HT1080 (cell line): ENCODE measurements around the gene OR2T10. TPM values are rescaled to one million over a fixed set of nuclear protein-coding genes. Genes with fewer than 3 reads are reported as not detected.
"Not testable (repeated sequence)": the region's sequence is repeated elsewhere in the genome, so short reads cannot be mapped to it uniquely, and the experiment has no call there.

Experiments used
- DNase-seq: peaks from one replicate; pipeline ENCODE4 v3.0.0-alpha.2; 2015; ENCODE audit warnings: low read depth
- small RNA-seq: library from RNA; depleted of rRNA; stranded (forward); fragments of <200 nt; gene quantifications from one replicate; pipeline ENCODE3, GENCODE V24; 2014
- total RNA-seq: library from RNA; depleted of rRNA; stranded (reverse); fragments of >200 nt; shearing (Covaris generic); gene quantifications from 2 replicates; pipeline ENCODE4 v1.2.3, GENCODE V29; 2014; rRNA removed

Gene OR2T10
- total RNA-seq, 1 experiment from 2014 or later = not detected

GRCh38 chr1:248596615-248597014, 885 bp downstream of the OR2T10 start:
- peak; percentile 21 for DNase-seq

- DNase-seq = no peak
Measured at GRCh38 chr1:248593226-248593625, 4.3 kb downstream of the OR2T10 start.

- no peak for DNase-seq
Measured at GRCh38 chr1:248592655-248593054, 4.8 kb downstream of the OR2T10 start.

- peak; percentile 7 for DNase-seq
Measured at GRCh38 chr1:248590055-248590454, 7.4 kb downstream of the OR2T10 start.

GRCh38 chr1:248589334-248589733, 8.2 kb downstream of the OR2T10 start:
- DNase-seq = no peak

- peak; percentile 31 for DNase-seq
Measured at GRCh38 chr1:248585266-248585665, 12.2 kb downstream of the OR2T10 start.

GRCh38 chr1:248576260-248576980, 21.1 kb downstream of the OR2T10 start:
- DNase-seq = no peak

GRCh38 chr1:248574657-248575056, 22.8 kb downstream of the OR2T10 start, which contains the start of gene OR2T34:
Gene OR2T34, minus strand, starts transcription at chr1:248574757. Its CDS starts 0 bp downstream, at chr1:248574757.
- not testable (repeated sequence) for DNase-seq

GRCh38 chr1:248573856-248574255, 23.6 kb downstream of the OR2T10 start:
- not testable (repeated sequence) for DNase-seq

- not testable (repeated sequence) for DNase-seq
Measured at GRCh38 chr1:248572049-248572448, 25.5 kb downstream of the OR2T10 start.

- DNase-seq = not testable (repeated sequence)
Measured at GRCh38 chr1:248570811-248571210, 26.7 kb downstream of the OR2T10 start.

- not testable (repeated sequence) for DNase-seq
Measured at GRCh38 chr1:248569049-248569448, 28.5 kb downstream of the OR2T10 start.

- not testable (repeated sequence) for DNase-seq
Measured at GRCh38 chr1:248565530-248566373, 31.7 kb downstream of the OR2T10 start.

GRCh38 chr1:248562672-248563071, 34.8 kb downstream of the OR2T10 start, which contains the start of gene OR2T29:
Gene OR2T29, minus strand, starts transcription at chr1:248562772. Its CDS starts 3,281 bp downstream, at chr1:248559491.
- not testable (repeated sequence) for DNase-seq

- DNase-seq = not testable (repeated sequence)
Measured at GRCh38 chr1:248551027-248551426, 46.5 kb downstream of the OR2T10 start.

GRCh38 chr1:248547383-248547782, 50.1 kb downstream of the OR2T10 start:
- not testable (repeated sequence) for DNase-seq

Small RNA genes within 50 kb of the gene (small RNA-seq; reads per million reads assigned to genes)
- not detected for gene RF00019

Other genes starting within 250 kb of the OR2T10 start
- gene OR14C36, start 248.9 kb downstream of the OR2T10 start, total RNA-seq = not detected in 2 replicates
- not detected in 2 replicates for gene OR2T4, start 236.0 kb downstream of the OR2T10 start, total RNA-seq
- not detected in 2 replicates for gene OR2T6, start 222.0 kb downstream of the OR2T10 start, total RNA-seq
- not detected in 2 replicates for gene OR2T1, start 194.7 kb downstream of the OR2T10 start, total RNA-seq
- not detected in 2 replicates for gene OR2T2, start 152.1 kb downstream of the OR2T10 start, total RNA-seq
- gene OR2T3, start 124.3 kb downstream of the OR2T10 start, total RNA-seq = not detected in 2 replicates
- not detected in 2 replicates for gene OR2T5, start 109.1 kb downstream of the OR2T10 start, total RNA-seq
- gene OR2G6, start 89.6 kb downstream of the OR2T10 start, total RNA-seq = not detected in 2 replicates
- gene OR2T29, start 34.9 kb downstream of the OR2T10 start, total RNA-seq = not detected in 2 replicates
- gene OR2T34, start 22.9 kb downstream of the OR2T10 start, total RNA-seq = not detected in 2 replicates
- not detected in 2 replicates for gene OR2T11, start 37.4 kb upstream of the OR2T10 start, total RNA-seq
- gene OR2T35, start 47.6 kb upstream of the OR2T10 start, total RNA-seq = not detected in 2 replicates
- not detected in 2 replicates for gene OR2T27, start 57.8 kb upstream of the OR2T10 start, total RNA-seq
- gene OR14I1, start 105.1 kb upstream of the OR2T10 start, total RNA-seq = not detected in 2 replicates
- gene LYPD8, start 158.1 kb upstream of the OR2T10 start, total RNA-seq = 2.0 and 3.8 TPM in 2 replicates
- 29.2 and 36.2 TPM in 2 replicates for gene SH3BP5L, start 228.2 kb upstream of the OR2T10 start, total RNA-seq
- gene ZNF672, start 240.5 kb upstream of the OR2T10 start, total RNA-seq = 27.3 and 28.0 TPM in 2 replicates